AG10803 (cell line): Measurements from ENCODE around the gene TROAP.
A peak's percentile ranks its signal among the peaks of the same experiment; 100 is the strongest.

Experiments
- DNase-seq: peaks from one replicate; pipeline ENCODE4 v3.0.0; 2010; ENCODE audit warnings: low read depth
- H3K4me3 ChIP-seq: 2 replicates; pipeline ENCODE4 v1.5.1; 2011; ENCODE audit warnings: mild to moderate bottlenecking, low read length, control low read depth
- TF ChIP-seq, protein P1 (sequence below): conservative IDR thresholded peaks from 2 replicates; pipeline ENCODE4 v1.5.1; 2011; ENCODE audit warnings: mild to moderate bottlenecking, low read length, control low read depth, inconsistent platforms

The TROAP gene

DNA sequence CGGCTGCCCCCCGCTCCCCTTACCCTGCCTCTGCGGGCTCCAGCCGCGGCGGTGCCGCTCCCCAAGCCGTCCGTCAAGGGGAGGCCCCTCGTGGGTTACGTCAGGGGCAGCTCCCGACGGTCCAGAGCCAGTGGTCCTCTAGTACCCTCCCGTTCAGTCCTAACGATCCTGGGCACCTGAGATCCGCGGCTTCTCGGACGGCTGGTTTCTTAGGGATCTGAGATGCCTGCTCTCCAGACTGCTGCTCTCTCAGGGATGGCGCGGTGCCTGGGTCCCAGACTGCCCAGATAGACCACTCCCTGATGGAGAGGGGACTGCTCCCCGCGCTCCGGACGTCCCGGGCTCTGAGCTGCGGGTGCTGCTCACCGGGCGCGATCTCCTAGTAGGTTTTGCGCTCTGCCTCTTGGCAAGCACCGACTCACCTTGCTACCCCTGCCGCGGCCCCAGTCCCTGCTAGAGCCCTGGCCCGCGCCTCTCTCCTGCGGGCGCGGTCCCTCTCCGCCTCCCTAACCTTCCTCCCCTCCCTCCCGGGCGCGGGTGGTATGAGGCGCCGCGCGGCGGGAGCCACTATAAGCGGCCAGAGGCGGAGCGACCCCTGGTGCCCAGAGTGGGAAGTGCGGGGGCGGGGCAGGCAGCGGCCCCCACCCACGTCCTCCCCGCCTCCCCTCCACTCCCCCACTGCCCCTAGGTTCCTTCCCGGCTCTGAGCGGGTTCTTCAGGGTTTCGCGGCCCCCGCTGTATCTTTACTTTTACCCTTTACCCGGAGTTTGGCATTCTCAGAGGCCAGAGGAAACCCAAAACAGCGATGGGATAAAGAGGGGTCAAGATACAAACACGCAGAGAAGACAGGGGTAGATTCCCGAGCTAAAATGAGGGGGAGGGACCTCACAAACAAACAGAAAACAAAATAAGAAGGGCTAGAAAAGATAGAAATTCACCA lies 13.9 kb downstream of the TROAP start, which contains the start of gene C1QL4:
Gene C1QL4 (minus strand): TSS at position 544 of the 940 bp plus-strand sequence. CDS start 711 bp downstream, outside the sequence.
- peak; percentile 45 for DNase-seq

DNA sequence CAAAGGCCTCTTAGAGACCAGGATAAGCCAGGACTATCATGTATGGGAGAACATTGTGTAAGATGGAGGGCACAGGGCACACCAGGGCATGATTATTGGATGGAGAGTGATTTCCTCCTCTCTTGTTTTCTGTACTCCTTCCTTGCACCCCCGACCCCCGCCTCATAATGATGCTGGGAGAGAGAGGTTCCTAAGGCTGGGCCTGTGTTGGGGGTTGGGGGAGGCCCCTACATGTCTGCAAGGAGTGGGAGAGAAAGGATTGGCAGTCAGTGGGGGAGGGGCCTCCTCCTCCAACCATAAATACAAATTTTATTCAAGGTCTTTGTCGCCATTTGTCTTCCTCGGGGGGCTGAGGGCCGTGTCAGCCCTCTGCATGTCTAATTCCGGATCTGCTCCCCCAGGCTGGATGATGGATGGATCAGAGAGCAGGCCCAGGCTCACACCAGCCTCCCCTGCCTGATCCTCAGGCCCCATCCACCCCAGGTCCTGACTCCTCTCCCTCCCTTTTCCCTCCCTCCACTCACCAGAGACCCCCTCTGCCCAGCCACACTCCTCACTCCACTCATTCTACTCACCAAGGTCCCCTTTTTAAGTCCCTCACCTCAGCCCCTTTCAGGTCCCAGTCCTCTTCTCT lies 15.9 kb downstream of the TROAP start:
- TF ChIP-seq, protein P1, sequence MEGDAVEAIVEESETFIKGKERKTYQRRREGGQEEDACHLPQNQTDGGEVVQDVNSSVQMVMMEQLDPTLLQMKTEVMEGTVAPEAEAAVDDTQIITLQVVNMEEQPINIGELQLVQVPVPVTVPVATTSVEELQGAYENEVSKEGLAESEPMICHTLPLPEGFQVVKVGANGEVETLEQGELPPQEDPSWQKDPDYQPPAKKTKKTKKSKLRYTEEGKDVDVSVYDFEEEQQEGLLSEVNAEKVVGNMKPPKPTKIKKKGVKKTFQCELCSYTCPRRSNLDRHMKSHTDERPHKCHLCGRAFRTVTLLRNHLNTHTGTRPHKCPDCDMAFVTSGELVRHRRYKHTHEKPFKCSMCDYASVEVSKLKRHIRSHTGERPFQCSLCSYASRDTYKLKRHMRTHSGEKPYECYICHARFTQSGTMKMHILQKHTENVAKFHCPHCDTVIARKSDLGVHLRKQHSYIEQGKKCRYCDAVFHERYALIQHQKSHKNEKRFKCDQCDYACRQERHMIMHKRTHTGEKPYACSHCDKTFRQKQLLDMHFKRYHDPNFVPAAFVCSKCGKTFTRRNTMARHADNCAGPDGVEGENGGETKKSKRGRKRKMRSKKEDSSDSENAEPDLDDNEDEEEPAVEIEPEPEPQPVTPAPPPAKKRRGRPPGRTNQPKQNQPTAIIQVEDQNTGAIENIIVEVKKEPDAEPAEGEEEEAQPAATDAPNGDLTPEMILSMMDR: no peak
- DNase-seq: no peak
- H3K4me3 ChIP-seq: no peak overlapping the region

More for the DNA sequence above, 13.9 kb downstream of the TROAP start, which contains the start of gene C1QL4:
- peak within 1 kb of the TSS; percentile 47 for H3K4me3 ChIP-seq
- TF ChIP-seq, protein P1: peak; percentile 68

DNA sequence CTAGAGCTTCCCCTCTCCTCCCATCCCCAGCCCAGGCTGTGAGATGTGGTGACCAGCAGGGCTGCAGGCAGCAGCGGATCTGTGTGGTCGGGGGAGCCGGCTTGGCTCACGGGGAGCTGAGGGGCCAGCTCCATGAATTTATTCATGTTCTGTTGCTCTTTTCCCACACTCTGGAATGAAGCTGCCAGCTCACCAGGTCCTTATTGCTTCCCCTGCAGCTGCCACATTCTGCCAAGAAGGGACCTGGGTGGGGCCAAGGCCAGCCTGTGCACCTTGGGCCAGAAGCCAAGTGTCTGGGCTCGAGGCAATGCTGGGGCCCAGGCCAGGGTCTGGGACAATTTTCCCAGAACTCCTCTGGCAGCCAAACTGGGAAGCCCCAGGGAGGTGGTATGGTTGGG lies 16.4 kb downstream of the TROAP start:
- H3K4me3 ChIP-seq: no peak overlapping the region
- TF ChIP-seq, protein P1: no peak
- no peak for DNase-seq

DNA sequence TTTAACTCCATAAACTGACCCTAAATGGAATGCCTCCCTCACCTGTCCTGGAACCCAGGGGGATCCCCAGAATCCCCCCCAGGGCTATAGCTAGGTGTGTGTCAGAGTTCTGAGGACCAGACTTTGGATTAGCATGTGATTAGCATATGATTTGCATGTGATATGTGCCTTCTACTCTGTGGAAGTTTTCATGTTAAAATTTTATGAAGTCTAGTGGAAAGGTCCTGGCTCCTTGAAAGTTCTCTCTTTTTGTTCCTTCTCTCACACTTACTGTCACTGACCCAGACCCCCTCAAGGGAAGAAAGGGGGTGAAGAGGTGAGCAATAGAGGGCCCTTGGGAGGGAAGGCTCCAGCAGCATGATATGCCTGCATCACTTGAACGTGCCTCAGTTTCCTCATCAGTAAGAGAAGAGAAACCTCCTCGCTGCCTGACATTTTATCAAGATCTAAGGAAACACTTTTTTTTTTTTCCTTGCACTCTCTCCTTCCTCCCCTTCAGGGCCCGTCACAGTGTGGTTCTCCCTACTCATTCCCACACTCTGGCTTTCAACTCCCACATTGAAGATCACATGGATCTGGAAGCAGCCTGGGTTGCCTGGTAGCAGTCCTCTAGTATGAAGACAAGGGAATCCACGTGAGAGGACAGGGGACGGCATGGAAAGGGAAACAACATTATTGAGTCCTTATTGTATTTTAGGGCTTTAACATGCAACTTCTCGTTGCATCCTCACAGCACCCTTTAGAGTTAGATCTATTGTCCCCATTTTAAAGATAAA lies 17.2 kb downstream of the TROAP start:
- no peak overlapping the region for H3K4me3 ChIP-seq
- no peak for DNase-seq
- TF ChIP-seq, protein P1: no peak

DNA sequence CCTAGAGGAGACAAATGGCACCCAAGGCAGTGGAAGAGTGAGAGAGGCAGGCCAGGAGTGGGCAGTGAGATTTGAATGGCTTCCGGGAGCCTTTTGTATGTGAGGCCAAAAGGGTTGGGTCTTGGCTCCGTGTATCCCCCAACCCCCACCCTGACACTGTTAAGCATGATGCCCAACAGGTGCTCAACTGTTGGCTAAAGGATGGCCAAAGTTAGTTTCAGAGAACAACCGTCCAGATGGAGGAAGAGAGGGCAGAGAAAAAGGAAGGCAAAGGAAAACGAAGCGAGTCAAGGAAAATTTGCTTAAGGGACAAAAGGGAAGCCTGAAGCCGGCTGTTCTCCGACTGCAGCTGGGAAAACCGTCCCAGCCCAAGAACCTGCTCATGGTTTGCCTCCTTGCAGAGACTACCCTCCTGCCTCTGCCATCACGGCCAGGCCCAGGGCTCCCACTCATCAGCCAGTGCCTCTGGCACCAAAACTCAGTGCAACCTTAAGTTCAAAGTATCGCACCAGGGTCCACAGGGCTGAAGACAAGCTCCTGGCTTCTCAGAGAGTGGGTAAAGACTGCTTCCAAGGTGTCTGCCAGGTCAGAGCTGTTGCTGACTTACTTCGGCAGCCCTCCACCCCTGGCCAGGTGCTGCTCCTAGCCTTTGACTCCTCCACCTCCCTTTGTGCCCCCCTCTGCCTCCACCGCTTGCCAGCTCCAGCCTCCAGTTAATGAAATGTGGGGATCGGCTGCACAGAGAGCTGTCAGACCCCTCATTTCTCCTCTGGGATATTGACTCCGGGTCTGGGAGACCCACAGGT lies 18.1 kb downstream of the TROAP start:
- TF ChIP-seq, protein P1: no peak
- no peak overlapping the region for H3K4me3 ChIP-seq
- no peak for DNase-seq

DNA sequence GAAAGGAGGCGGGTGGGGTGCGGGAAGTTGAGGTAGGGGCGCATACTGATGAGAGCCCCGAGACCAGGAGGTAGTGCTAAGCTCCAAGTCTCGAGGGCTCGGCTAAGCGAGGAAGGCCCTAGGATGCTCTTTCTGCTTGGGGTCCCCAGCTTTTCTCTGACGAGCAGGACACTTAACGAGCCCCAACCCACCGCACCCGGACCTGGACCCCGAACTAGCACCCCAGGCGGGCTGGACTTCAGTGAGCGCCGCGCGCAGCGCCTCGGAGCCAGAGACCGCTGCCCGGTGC lies 18.7 kb downstream of the TROAP start:
- no peak for DNase-seq
- no peak overlapping the region for H3K4me3 ChIP-seq
- TF ChIP-seq, protein P1: no peak
